ENCODE results near the gene ZNF749.

The ZNF749 gene

DNA sequence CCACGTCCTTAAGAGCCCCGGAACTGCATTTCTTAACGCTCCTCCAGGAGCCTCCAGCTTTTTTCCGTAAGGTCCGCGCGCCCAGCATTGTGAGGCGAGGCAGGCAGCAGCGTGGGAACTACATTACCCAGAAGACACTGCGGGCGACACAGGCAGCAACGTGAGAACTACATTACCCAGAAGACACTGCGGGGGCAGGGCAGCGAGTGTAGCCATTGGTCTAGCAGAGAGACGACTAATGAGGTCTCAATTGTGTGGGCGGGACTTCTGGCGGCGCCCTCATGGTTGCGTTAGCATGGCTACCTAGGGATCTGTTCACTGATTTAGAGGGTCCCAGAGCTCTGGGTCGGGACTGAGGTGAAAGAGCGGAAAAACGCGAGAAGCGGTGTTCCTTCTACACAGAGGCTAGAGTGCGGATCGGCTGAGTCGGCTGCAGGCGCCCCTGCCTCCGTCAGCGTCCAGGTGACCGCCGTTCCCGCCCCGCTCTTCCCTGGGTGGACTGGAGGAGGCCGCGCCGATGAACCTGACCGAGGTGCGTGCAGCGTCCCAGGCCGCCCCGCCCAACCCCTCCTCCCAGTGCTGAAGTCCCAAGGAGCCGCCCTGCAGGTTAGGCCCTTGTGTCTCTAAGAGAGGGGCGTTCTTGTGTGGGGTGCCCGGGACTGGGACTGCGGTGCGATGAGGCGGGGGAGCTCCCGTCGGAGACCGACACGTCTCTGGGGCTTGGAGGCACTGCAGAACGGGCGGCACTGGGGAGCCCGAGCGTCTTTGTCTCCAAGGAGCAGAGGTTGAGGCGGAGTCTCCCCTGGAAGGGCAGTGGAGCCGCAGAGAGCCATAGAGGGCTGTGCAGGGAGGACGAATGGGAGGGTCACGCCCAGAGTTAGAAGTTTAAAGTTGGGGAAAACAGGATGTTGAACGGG is at the start of gene ZNF749:
ZNF749 (plus strand) TSS at position 264 of the 917 bp plus-strand sequence; CDS start at position 518, 254 bp downstream.
- DNase-seq = peak; percentile 98

DNA sequence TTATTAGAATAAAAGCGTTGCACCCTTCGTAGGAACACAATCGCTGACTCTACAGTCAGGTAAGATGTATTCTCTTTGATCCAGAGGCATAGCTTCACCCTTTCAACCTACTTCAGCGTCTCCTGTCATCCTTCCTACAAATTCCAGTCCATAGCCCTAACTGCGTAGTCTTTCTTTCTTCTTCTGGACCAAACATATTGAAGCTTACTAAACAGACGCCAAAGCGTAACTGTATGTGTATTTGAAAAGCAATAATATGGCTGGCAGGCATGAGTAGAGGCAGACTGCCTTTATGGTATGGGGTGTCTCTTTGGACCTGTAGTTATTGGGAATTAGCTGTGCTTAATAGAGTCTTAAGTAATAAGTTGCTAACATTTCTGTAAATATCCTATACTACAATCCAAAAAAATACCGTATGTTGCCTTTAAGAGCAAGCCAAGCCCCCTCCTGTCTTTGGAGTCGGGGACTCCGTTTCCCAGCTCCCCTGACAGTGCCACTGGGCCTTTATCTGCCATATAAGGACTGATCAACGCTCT is 45.9 kb upstream of the ZNF749 start:
- DNase-seq = no peak

DNA sequence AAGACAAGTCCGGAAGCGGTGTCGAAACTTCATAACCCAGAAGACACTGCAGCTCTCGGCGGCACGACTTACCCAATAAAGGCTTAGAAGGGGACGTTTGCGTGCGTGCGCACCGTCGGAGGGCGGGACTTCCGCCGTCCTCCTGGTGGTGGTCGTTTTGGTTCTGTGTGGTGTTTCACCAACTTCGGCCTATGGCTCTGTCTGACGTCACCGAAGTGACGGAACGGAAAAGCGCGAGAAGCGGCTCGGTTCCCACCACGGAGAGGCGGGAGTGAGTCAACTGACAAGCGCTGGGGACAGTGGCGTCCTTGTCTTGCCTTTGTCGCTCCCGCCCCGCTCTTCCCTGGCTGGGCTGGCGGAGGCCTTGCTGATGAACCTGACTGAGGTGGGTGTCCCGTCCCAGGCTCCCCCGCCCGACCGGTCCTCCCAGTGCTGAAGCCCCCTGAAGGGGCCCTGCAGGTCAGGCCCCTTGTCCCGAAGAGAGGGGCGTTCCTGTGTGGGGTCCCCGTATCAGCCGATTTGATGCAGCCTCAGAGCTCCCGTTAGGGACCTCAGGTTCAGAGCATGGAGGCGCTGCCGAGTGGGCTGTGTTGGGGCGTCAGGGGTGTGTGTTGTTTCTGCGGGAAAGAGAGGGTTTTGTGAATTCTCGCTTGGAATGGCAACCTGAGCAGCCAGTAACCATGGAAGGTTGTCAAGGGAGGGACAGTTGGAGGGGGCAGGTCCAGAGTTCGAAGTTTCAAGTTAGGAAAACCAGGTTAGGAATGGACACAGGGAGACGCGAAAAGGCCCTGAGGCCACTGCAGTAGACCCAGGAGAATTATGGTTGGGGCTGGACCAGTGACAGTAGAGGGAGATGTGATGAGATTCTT is 45.2 kb upstream of the ZNF749 start, which contains the start of gene ZNF548:
ZNF548 (plus strand) TSS at position 125 of the 869 bp plus-strand sequence; CDS start at position 371, 246 bp downstream.
- DNase-seq = peak; percentile 97

DNA sequence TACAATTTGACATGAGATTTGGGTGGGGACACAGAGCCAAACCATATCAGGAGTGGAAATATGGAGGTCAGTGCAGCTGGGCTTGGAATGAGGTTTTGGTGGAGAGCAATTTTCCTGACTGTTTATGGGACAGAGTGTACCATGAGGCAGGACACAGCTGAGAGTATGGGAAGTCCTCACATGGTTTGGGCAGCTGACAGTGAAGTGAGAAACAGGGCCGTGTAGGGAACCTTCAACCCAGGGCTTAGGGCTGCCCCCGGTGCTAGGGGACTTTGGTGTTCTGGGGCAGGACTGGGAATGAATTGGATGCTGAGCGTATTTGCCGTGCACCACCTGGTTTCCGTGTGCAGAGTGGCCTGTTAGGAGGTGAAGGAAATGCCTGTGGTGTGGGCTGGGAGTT is 39.4 kb upstream of the ZNF749 start:
- no peak for DNase-seq

DNA sequence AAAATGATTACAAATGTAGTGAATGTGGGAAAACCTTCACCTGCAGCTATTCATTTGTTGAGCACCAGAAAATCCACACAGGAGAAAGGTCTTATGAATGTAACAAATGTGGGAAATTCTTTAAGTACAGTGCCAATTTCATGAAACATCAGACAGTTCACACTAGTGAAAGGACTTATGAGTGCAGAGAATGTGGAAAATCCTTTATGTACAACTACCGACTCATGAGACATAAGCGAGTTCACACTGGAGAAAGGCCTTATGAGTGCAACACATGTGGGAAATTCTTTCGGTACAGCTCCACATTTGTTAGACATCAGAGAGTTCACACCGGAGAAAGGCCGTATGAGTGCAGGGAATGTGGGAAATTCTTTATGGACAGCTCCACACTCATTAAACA is 36.3 kb upstream of the ZNF749 start:
- no peak for DNase-seq

DNA sequence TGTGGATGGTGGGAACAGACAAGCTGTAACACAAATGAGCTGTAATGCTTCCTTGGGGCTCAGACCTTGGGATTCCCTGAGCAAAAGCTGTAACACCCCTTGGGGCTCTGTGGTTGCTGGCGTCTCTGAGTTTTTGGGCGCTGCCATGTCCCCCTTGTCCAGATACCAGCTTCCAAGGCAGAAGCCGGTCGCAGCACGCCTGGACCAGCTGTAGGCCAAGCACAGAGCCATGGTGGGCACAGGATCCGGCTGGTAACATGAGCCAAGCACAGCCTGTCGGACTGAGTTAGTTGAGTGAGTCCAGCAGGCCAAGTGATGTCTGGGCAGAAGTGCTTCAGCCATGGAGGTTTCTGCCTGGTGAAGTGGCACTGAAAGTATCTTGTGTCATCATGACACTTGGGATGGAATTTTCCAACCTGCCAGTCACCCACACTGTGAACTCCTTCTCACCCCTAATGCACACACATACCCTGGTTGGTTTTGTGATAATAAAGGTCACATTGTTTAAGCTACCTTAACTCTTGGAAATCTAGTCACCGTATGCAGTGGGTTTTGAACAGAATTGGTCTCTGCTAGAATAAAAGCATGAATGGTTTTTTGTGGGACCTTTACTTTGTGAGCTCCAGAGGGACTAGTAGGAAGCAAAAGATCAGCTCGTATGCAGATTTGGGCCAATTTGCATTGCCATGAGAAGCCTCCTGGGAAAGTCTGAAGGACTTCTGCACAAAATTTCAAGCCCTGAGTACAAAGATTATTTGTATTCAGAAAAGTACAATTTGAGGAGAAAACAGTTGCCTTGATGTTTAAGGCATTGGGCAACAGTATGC is 31.2 kb upstream of the ZNF749 start:
- DNase-seq = no peak

DNA sequence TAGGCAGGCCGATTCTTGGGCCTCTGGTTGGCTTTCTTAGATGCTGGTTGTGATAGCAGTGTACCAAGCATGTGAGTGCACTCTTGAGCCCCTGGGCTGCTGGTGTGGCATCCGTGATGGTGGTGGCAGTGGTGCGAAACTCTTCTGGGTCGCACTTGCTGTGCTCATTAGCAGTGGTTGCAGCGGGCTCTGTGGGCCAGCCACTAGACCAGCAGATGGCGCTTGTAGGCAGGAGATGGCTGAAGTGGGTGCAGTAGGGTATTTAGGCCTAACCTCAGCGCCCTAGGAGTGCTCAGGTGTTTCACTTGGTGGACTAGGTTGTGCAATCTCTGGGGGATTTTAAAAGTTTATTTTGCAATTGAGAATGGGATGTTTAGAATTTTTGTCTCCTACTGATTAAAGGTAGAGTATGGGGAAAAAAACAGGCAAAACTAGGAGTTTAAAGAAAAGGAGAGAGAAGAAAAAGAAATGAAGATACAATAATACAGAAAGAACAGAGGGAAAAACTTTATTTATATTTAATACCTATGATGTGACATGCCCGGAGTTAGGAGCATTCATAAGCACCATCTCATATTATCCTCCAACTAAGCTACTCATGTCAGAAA is 28.5 kb upstream of the ZNF749 start:
- peak; percentile 61 for DNase-seq

DNA sequence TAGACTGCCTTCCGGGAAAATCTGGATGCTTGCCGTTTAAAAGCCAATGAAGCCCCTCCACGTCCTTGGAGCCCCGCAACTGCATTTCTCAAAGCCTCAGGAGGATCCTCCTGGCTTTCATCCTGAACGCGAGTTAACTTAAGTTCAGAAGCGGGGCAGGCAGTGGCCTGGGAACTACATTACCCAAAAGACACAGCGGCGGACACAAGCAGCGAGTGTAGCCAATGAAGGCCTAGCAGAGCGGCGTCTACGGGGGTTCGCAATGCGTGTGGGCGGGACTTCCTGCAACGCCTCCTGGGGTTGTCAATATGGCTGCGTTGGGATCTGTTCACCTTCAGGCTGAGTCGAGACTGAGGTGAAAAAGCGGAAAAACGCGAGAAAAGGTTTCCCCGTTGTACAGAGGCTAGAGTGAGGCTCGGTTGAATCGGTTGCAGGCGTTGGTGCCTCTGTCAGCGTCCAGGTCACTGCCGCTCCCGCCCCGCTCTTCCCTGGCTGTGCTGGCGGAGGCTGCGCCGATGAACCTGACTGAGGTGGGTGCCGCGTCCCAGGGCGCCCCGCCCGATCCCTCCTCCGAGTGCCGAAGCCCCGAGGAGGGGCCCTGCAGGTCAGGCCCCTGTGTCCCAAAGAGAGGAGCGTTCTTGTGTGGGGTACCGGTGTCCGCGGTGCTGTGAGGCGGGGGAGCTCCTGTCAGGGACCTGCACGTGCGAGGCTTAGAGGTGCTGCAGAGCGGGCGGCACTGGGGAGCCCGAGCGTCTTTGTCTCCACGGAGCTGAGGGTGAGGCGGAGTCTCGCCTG is 24.1 kb upstream of the ZNF749 start, which contains the start of gene ZNF17:
ZNF17 (plus strand) TSS at position 285 of the 795 bp plus-strand sequence. CDS start 2,455 bp downstream, outside the sequence.
- DNase-seq = peak; percentile 91

DNA sequence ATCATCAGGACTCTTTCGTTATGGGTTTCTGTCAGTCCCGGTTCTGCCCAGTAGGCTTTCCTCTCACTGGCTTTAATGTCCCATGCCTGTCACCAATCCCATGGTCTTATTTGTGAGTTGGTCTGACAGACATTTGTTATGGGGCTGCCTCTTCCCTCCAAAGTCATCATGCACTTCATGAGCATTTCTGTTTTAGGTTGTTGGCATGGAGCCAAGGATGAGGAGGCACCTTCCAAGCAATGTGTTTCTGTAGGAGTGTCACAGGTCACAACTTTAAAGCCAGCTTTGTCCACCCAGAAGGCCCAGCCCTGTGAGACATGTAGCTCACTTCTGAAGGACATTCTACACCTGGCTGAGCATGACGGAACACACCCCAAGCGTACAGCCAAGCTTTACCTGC is 15.7 kb upstream of the ZNF749 start:
- DNase-seq = no peak

DNA sequence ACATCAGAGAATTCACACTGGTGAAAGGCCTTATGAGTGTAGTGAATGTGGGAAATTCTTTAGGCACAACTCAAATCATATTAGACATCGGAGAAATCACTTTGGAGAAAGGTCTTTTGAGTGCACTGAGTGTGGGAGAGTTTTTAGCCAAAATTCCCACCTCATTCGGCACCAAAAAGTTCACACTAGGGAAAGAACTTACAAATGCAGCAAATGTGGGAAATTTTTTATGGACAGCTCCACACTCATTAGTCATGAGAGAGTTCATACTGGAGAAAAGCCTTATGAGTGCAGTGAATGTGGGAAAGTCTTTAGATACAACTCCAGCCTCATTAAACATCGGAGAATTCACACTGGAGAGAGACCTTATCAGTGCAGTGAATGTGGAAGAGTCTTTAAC is 14.1 kb upstream of the ZNF749 start:
- no peak for DNase-seq

DNA sequence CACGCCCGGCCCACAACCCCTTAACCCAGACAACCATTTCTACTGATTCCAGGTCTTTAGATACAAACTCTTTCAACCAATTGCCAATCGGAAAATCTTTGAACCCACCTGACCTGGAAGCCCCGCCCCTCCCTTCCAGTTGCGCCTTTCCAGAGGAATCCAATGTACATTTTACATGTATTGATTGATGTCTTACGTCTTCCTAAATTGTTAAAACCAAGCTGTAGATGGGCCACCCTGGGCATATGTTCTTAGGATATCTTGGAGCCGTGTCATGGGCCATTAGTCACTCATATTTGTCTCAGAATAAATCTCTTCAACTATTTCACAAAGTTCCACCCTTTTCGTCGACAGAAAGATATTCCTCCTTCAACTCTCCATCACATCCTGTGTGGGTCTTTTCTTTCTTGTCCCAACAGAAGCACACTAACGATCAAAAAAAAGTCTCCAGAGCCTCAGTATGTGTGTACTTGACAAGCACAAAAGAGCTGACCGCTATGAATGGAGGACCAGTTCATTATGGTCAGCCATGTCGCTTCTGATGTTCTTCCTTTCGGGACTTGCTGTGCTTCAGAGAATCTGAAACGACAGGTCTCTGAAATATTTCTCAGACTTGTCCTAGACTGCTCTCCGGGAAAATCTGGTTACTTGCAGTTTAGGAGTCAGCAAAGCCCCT is 601 bp upstream of the ZNF749 start:
- DNase-seq = no peak

DNA sequence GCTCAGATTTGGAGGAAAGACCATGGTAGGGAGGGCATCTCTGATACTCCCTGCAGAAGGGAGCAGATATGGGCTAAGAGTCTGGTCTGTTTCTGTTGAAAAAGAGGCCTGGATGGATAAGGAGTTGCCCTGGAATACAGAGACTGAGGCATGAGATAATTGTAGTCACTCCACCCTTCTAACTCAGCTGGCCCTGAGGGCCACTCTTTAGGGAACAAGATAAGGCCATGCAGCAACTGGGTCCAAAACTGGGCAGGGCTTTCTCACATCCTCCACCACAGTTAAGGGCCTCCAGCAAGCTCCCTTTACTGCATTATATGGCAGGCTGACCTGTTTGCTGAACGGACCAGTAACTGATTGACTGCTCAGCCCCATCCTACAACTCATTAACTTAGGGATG is 1.3 kb downstream of the ZNF749 start:
- no peak for DNase-seq

DNA sequence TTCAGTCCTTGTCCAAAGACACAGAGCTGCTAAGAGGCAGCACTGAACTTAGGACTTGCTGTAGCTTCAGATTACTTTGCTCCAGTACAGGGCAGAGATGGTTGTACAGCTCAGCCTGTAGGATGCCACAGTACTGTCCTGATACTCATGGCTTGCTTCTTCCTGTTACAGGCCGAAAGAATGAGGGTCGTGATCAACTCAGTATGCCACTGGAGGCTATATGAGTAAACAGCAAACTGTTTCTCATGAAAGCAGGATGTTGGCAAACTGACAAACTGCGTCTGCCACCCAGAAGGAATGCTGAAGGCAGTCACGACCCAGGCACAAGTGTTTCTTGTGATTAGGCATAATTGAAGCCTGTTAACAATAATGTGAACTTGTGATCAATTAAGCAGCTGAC is 2.8 kb downstream of the ZNF749 start:
- no peak for DNase-seq

DNA sequence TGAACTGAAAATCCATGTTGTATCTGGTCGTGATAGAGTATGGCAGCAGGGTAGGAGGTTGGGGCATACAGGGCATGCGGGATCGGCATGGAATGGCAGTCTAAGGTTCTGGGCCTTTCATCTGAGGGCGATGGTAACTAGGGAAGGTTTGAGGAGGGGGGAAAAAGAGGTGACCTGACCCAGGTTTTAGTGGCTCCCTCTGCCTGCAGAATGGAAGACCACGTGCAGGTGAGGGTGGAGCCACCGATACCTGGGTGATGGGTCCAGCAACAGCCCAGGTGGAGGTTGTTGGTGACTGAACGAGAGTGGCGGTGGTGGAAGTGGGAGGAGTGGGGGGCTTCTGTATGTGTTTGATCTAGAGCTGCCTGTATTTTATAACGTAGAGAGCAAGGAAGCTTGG is 3.8 kb downstream of the ZNF749 start:
- DNase-seq = no peak

DNA sequence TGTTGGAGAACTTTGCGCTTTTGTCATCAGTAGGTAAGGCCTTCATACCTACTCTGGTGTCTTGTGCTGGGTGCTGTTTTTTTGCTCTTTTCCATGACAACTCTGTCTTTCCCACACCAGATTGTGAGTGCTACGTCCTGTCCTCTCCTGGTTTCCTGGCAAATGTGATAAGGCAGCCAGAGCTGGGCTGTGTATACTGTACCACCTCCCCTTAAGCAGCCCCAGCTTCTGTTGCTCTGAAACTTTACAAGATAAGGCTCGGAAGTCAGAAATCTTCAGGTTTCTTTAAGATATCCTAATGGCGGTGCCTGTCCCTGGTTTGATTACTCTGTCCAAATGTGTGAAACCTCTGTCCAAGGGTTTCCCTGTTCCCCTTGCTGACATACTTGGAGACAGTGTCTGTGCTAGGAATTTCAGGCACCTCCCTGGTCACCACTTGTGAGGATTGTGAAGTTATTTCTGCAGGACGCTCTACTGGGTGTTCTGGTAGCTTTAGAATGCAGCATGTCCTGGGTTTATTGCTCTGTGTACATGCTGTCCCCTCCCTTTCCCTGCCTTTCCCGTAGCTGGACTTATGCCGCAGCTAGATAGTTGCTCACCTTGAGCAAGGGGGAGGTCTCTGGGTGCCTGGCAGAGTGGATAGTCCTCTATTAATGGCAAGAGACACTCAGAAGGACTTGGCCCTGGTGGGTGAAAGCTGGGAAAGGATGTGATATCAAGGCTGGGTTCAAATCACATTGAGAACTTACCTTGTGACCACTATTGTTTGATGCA is 7.0 kb downstream of the ZNF749 start:
- no peak for DNase-seq

DNA sequence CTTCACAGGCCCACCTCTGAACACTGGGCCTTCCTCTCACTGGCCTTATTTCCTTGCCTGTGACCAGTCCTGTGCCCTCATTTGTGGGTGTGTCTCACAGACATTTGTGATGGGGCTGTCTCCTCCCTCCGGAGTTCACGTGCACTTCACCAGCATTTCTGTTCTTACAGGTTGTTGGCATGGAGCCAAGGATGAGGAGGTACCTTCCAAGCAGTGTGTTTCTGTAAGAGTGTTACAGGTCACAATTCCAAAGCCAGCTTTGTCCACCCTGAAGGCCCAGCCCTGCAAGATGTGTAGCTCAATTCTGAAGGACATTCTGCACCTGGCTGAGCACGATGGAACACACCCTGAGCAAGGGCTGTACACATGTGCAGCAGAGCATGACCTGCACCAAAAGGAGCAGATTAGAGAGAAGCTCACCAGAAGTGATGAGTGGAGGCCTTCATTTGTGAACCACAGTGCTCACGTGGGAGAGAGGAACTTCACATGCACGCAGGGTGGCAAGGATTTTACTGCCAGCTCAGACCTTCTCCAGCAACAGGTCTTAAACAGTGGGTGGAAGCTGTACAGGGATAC is 8.1 kb downstream of the ZNF749 start:
- DNase-seq = no peak

DNA sequence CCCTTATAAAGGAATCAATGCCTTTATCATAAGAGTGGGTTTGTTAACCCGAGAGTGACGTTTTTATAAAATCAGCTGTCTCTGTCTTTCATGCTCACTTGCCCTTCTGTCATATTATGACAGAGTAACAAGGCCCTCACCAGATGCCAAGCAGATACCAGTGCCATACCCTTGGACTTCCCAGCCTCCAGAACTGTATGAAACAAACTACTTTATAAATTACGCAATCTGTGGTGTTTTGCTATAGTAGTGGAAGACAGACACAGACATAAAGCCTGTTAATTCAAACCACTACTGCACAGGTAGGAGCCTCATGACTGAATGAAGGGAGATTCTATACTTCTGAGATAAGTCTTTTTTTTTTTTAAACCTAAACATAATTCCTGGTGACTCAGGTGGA is 17.2 kb downstream of the ZNF749 start:
- DNase-seq = no peak

DNA sequence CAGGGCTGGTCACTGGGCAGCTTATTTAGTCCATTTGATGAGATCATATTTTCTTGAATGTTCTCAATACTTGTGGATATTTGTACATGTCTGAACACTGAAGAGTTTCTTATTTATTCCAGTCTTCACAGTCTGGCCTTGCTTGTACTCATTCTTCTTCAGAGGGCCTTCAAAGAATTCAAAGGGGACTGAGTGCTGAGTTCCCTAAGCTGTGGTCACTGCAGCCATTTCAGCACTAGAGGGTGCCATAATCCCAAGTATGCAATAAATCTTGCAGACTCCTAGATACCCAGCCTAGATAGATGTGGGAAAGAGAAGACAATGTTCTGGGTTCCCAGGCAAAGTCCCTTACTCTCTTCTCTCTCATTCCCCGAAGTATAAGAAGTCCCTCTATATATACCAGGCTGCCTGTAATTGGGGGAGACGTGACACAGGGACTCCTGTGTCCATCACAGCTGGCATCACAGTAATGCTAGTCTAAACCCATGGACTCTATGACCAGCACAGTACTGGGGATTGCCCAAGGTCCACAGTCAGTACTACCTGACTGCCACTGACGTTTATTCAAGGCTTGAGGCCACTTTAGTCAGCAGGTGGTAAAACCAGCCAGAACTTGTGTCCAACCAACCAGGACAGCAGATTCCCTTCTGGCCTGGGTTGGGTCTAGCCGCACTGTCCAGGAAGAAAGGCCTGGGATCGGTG is 30.7 kb downstream of the ZNF749 start:
- DNase-seq = peak; percentile 38

DNA sequence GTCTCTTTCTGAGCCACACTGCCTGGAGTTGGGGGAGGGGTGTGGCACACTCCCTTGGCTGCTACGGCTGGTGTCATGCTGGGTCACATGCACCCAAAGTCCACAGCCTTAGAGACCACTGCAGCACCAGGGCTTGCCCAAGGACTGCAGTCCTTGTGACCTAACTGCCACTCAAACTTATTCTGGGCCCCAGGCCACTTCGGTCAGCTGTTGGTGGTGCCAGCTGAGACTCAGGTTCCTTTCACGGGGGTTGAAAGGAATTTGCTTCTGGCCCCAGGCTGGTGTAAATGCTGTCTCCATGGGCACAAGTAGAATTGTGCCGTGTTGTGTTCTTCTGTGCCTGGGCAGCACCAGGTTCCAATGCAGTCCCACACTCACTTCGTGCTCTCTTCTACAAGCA is 31.4 kb downstream of the ZNF749 start:
- DNase-seq = no peak

Data from CD4-positive, alpha-beta T cell treated with Interleukin-4 for 4 hours (primary cell).